HUES6 (cell line): Measurements from ENCODE around the gene HSDL2.
A peak's percentile ranks its signal among the peaks of the same experiment; 100 is the strongest.
"Not testable (repeated sequence)": the region's sequence is repeated elsewhere in the genome, so short reads cannot be mapped to it uniquely, and the experiment has no call there.

Experiments used
- H3K27ac ChIP-seq: 2 replicates; pipeline ENCODE4 v1.7.0; 2013; ENCODE audit warnings: low read depth, mild to moderate bottlenecking, low read length, inconsistent platforms
- H3K27me3 ChIP-seq: 2 replicates; pipeline ENCODE4 v1.6.1; 2013; ENCODE audit warnings: low read length; ENCODE audit not compliant: control insufficient read depth, insufficient read depth
- H3K36me3 ChIP-seq: 2 replicates; pipeline ENCODE4 v1.6.1; 2013; ENCODE audit warnings: low read length; ENCODE audit not compliant: control insufficient read depth, insufficient read depth
- H3K4me1 ChIP-seq: 2 replicates; pipeline ENCODE4 v1.6.1; 2013; ENCODE audit warnings: low read length; ENCODE audit not compliant: control insufficient read depth, insufficient read depth
- H3K4me3 ChIP-seq: 2 replicates; pipeline ENCODE4 v1.5.1; 2013; ENCODE audit warnings: low read depth, low read length
- H3K9ac ChIP-seq: one replicate; pipeline ENCODE4 v1.6.1; 2013; ENCODE audit warnings: mild to moderate bottlenecking, low read length
- H3K9me3 ChIP-seq: 2 replicates; pipeline ENCODE4 v1.6.1; 2013; ENCODE audit warnings: low read depth, low read length; ENCODE audit not compliant: control insufficient read depth, insufficient read depth

Gene HSDL2

DNA sequence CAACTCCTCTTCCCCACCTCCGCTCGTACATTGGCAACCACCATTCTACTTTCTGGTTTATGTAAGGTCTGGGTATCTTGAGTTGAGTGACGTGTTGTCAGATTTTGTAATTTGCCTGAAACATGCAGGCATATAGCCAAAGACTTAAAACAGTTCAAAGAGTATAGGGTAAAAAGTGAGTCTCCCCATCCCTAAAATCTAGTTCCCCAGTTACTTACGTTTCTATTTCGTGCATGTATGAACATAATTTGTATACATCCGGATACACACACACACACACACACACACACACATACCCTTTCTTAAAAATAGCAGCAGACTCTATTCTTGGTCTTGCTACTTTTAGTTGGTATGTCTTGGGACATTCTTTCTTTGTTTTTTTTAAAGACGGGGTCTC is 915 bp downstream of the HSDL2 start:
- H3K27ac ChIP-seq: no peak overlapping the region
- peaks cover 3% of the 10 kb centered on the region; the same call in 1 of the 2 replicates for H3K9me3 ChIP-seq
- H3K4me3 ChIP-seq: peak overlapping the region; percentile 84
- peak overlapping the region; percentile 75 for H3K9ac ChIP-seq
- H3K36me3 ChIP-seq: no peaks in the 10 kb centered on the region
- H3K4me1 ChIP-seq: peaks cover 18% of the 10 kb centered on the region
- no peaks in the 10 kb centered on the region for H3K27me3 ChIP-seq

DNA sequence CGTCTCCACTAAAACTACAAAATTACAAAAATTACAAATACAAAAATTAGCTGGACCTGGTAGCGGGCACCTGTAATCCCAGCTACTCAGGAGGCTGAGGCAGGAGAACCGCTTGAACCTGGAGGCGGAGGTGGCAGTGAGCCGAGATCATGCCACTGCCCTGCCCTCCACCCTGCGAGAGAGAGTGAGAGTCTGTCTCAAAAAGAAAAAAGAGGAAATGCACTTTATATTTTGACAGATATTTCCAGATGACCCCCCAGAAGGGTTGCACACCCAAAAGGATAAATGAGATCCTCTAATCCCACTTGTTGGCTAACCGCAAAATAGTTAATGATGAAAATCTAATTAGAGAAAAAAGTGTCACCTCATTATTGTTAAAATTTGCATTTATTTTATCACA is 2.2 kb downstream of the HSDL2 start:
- no peaks in the 10 kb centered on the region for H3K9me3 ChIP-seq
- peaks cover 18% of the 10 kb centered on the region for H3K4me1 ChIP-seq
- H3K4me3 ChIP-seq: no peak overlapping the region
- no peak overlapping the region for H3K9ac ChIP-seq
- H3K27ac ChIP-seq: no peak overlapping the region
- H3K27me3 ChIP-seq: no peaks in the 10 kb centered on the region
- no peaks in the 10 kb centered on the region for H3K36me3 ChIP-seq

DNA sequence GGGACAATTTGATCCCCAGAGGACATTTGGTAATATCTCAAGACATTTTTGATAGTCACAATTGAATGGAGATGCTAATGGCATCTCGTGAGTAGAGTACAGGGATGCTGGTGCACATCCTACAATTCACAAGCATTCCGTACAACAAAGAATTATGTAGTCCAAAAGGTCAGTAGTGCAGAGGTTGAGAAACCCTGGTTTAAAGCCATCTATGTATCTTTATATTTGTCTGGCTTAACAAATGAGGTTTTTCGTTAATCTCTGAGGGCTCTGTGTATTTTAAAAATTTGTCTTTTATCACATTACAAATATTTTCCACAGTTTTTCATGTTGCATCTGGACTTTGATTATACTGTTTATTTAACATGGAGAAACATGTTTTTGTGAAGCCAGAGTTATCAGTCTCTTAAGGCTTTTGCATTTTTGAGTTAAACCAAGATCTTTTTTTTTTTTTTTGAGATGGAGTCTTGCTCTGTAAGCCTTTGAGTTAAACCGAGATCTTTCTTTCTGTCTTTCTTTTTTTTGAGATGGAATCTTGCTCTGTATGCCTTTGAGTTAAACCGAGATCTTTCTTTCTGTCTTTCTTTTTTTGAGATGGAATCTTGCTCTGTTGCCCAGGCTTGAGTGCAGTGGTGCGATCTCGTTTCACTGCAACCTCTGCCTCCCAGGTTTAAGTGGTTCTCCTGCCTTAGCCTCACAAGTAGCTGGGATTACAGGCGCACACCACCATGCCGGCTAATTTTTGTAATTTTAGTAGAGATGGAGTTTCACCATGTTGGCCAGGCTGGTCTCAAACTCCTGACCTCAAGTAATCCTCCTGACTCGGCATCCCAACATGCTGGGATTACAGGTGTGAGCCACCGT is 2.8 kb downstream of the HSDL2 start:
- Histone ChIP-seq H3K9ac (no peak overlapping the region), H3K4me3 (no peak overlapping the region), H3K36me3 (no peaks in the 10 kb centered on the region), H3K27me3 (no peaks in the 10 kb centered on the region), H3K27ac (no peak overlapping the region), H3K9me3 (no peaks in the 10 kb centered on the region), H3K4me1 (peaks cover 11% of the 10 kb centered on the region)

GRCh38 chr9:112384219-112384618 is 4.3 kb downstream of the HSDL2 start:
- H3K9ac ChIP-seq: no peak overlapping the region
- no peak overlapping the region for H3K4me3 ChIP-seq
- H3K4me1 ChIP-seq: peaks cover 4% of the 10 kb centered on the region; the same call in 1 of the 2 replicates
- H3K36me3 ChIP-seq: no peaks in the 10 kb centered on the region
- H3K27me3 ChIP-seq: no peaks in the 10 kb centered on the region
- no peaks in the 10 kb centered on the region for H3K9me3 ChIP-seq
- no peak overlapping the region for H3K27ac ChIP-seq

DNA sequence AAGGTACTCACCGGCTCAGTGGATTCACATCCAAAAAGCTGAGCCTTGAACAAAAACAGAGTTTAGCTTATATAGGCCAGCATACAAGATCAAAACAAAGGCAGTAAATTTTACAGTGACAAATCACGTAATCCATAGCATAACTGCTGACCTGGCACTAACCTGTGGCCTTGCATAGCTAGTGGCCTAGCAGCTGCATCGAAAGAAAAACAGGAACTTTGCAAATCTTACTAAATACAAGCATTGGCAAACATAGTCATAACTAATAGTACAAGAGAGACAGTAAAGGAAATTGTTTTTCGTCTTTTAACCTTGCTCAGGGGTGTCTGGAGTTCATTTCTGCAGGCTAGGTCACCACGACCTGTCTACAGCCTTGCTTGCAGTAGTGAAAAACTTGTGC is 4.8 kb downstream of the HSDL2 start:
- no peak overlapping the region for H3K27ac ChIP-seq

DNA sequence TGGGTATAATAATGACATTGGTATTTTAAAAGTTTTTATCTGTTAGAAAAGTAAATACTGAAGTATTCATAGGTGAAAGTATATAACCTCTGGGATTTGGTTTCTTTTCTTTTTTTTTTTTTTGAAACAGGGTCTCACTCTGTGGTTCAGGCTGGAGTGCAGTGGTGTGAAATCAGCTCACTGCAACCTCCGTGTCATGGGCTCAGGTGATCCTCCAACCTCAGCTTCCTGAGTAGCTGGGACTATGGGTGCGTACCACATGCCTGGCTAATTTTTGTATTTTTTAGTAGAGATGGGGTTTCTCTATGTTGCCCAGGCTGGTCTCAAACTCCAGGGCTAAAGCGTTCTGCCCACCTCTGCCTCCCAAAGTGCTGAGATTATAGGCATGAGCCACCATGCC is 7.2 kb downstream of the HSDL2 start:
- Histone ChIP-seq H3K9me3 (no peaks in the 10 kb centered on the region; the same call in 1 of the 2 replicates), H3K9ac (no peak overlapping the region), H3K27ac (no peak overlapping the region), H3K4me1 (no peaks in the 10 kb centered on the region), H3K27me3 (no peaks in the 10 kb centered on the region), H3K36me3 (no peaks in the 10 kb centered on the region), H3K4me3 (no peak overlapping the region)

More for the DNA sequence above, 4.8 kb downstream of the HSDL2 start:
- Histone ChIP-seq H3K9me3 (no peaks in the 10 kb centered on the region), H3K36me3 (no peaks in the 10 kb centered on the region), H3K27me3 (no peaks in the 10 kb centered on the region), H3K9ac (no peak overlapping the region), H3K4me3 (no peak overlapping the region), H3K4me1 (peaks cover 4% of the 10 kb centered on the region; the same call in 1 of the 2 replicates)

GRCh38 chr9:112389897-112390296 is 10.0 kb downstream of the HSDL2 start:
- not testable (repeated sequence) for H3K27ac ChIP-seq, H3K4me1 ChIP-seq, H3K36me3 ChIP-seq, H3K9ac ChIP-seq, H3K9me3 ChIP-seq, H3K4me3 ChIP-seq, H3K27me3 ChIP-seq

GRCh38 chr9:112391936-112392560 is 12.1 kb downstream of the HSDL2 start:
- H3K9me3 ChIP-seq, H3K27ac ChIP-seq, H3K27me3 ChIP-seq, H3K36me3 ChIP-seq, H3K4me1 ChIP-seq, H3K4me3 ChIP-seq, H3K9ac ChIP-seq: not testable (repeated sequence)

- not testable (repeated sequence) for H3K36me3 ChIP-seq, H3K4me3 ChIP-seq, H3K4me1 ChIP-seq, H3K27me3 ChIP-seq, H3K27ac ChIP-seq, H3K9ac ChIP-seq
- peaks cover 10% of the 10 kb centered on the region for H3K9me3 ChIP-seq
These were observed 13.2 kb downstream of the HSDL2 start for GRCh38 chr9:112393146-112393545.

GRCh38 chr9:112396416-112396815 is 16.5 kb downstream of the HSDL2 start:
- Histone ChIP-seq H3K9me3 (peaks cover 31% of the 10 kb centered on the region), H3K9ac (no peak overlapping the region), H3K36me3 (peaks cover 8% of the 10 kb centered on the region), H3K4me3 (no peak overlapping the region), H3K4me1 (no peaks in the 10 kb centered on the region), H3K27me3 (no peaks in the 10 kb centered on the region), H3K27ac (no peak overlapping the region)

- H3K4me3 ChIP-seq: no peak overlapping the region
- H3K27ac ChIP-seq: no peak overlapping the region
- H3K4me1 ChIP-seq: no peaks in the 10 kb centered on the region
These were observed 17.0 kb downstream of the HSDL2 start for GRCh38 chr9:112396872-112397271.

More at GRCh38 chr9:112396872-112397271, 17.0 kb downstream of the HSDL2 start:
- peaks cover 8% of the 10 kb centered on the region for H3K36me3 ChIP-seq
- H3K9me3 ChIP-seq: peaks cover 31% of the 10 kb centered on the region
- H3K9ac ChIP-seq: no peak overlapping the region
- H3K27me3 ChIP-seq: no peaks in the 10 kb centered on the region
